Smooth muscle cell (in vitro differentiated cells): ENCODE results near the gene ZNF688. TPM values are rescaled to one million over a fixed set of nuclear protein-coding genes. Genes with fewer than 3 reads are reported as not detected.
A peak's percentile ranks its signal among the peaks of the same experiment; 100 is the strongest.

Source experiments
- DNase-seq: peaks from one replicate; lab custom pipeline; 2025; ENCODE audit not compliant: unreplicated experiment; lab: John Stamatoyannopoulos, UW
- H2AFZ ChIP-seq: fragments of 200-600 bp; sonication (generic); 2 replicates; pipeline ENCODE4 v1.6.0; 2016; ENCODE audit warnings: antibody characterized with exemption, low read depth, mild to moderate bottlenecking
- H3F3A ChIP-seq: fragments of 200-600 bp; sonication (generic); 2 replicates; pipeline ENCODE4 v1.6.0; 2017; ENCODE audit warnings: antibody characterized with exemption, low read depth
- H3K27ac ChIP-seq: fragments of 200-600 bp; sonication (generic); 2 replicates; pipeline ENCODE4 v1.5.1; 2016; ENCODE audit warnings: low read depth, mild to moderate bottlenecking
- H3K27me3 ChIP-seq: fragments of 200-600 bp; sonication (generic); 2 replicates; pipeline ENCODE4 v1.6.1; 2016; ENCODE audit warnings: low read depth, mild to moderate bottlenecking
- H3K36me3 ChIP-seq: fragments of 200-600 bp; sonication (generic); 2 replicates; pipeline ENCODE4 v1.5.1; 2016; ENCODE audit warnings: low read depth
- H3K4me1 ChIP-seq: fragments of 200-600 bp; sonication (generic); 2 replicates; pipeline ENCODE4 v1.5.1; 2016; ENCODE audit warnings: low read depth
- H3K4me2 ChIP-seq: fragments of 200-600 bp; sonication (generic); 2 replicates; pipeline ENCODE4 v1.6.0; 2016; ENCODE audit warnings: mild to moderate bottlenecking
- H3K4me3 ChIP-seq: fragments of 200-600 bp; sonication (generic); 2 replicates; pipeline ENCODE4 v1.5.1; 2016; ENCODE audit warnings: mild to moderate bottlenecking
- H3K79me2 ChIP-seq: fragments of 200-600 bp; sonication (generic); 2 replicates; pipeline ENCODE4 v1.6.0; 2016; ENCODE audit warnings: low read depth, mild to moderate bottlenecking
- H3K9ac ChIP-seq: fragments of 200-600 bp; sonication (generic); 2 replicates; pipeline ENCODE4 v1.6.0; 2016; ENCODE audit warnings: low read depth
- H3K9me3 ChIP-seq: fragments of 200-600 bp; sonication (generic); replicated peaks from 2 replicates; pipeline ENCODE4 v1.5.1; 2016; ENCODE audit warnings: low read depth
- H4K20me1 ChIP-seq: fragments of 200-600 bp; sonication (generic); 2 replicates; pipeline ENCODE4 v1.6.0; 2016; ENCODE audit warnings: low read depth
- CTCF ChIP-seq: fragments of 200-600 bp; sonication (generic); IDR thresholded peaks from 2 replicates; pipeline ENCODE4 v1.5.1; 2017; ENCODE audit warnings: borderline replicate concordance, mild to moderate bottlenecking, antibody characterized with exemption; ENCODE audit not compliant: insufficient read depth, poor library complexity, severe bottlenecking
- WGBS: methylation state at CpG from one replicate; pipeline ENCODE4 v1.1.7; 2016; ENCODE audit warnings: low lambda C conversion rate; 5-methylcytosine and 5-hydroxymethylcytosine counted together
- polyA plus RNA-seq: library from polyadenylated mRNA; unstranded; fragments of >200 nt; fragmentation: Nextera tagmentation; extraction: Ambion mirVana; gene quantifications from 2 replicates; pipeline ENCODE4 v1.2.1, GENCODE V29; 2016
- total RNA-seq: library from RNA; depleted of rRNA; stranded (reverse); fragments of >200 nt; gene quantifications from 2 replicates; pipeline ENCODE4 v1.2.3, GENCODE V29; 2014

Gene ZNF688
- total and polyA plus RNA-seq, 2 experiments from 2014 or later = 6.2 to 16.8 TPM

DNA sequence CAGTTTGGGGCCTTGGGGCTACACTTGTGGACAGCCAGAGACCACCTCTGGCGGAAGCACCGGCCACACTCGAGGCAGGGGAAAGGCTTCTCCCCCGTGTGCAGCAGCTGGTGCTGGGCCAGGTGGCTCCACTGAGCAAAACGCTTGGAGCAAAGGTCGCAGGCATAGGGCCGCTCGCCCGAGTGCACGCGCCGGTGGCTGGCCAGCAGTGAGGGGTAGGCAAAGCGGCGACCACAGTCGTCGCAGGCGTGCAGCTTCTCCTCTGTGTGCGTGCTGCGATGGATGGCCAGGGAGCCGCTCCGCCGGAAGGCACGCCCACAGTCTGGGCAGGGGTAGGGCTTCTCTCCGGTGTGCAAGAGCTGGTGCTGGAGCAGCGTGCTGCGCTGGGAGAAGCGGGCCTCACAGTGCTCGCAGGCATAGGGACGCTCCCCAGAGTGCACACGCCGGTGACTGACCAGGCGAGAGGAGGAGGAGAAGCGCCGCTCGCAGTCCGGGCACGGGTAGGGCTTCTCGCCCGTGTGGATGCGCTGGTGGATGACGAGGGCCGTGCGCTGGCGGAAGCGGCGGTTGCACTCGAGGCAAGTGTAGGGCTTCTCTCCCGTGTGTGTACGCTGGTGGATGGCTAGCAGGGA is 32.9 kb upstream of the ZNF688 start:
- DNase-seq = no peak
- H3K4me1 ChIP-seq = no peaks in the 10 kb centered on the region
- no peak overlapping the region for H3K4me2 ChIP-seq
- no peak for TF ChIP-seq CTCF
- H2AFZ ChIP-seq = no peak overlapping the region
- no peaks in the 10 kb centered on the region for H4K20me1 ChIP-seq
- H3K79me2 ChIP-seq = peaks cover 22% of the 10 kb centered on the region
- H3K27me3 ChIP-seq = no peaks in the 10 kb centered on the region
- H3K9me3 ChIP-seq = no peaks in the 10 kb centered on the region
- no peaks in the 10 kb centered on the region for H3K36me3 ChIP-seq
- H3K4me3 ChIP-seq = no peak overlapping the region
- H3K27ac ChIP-seq = no peak overlapping the region
- 97% methylated on average over 48 of the region's 49 CpGs for WGBS
- no peak overlapping the region for H3K9ac ChIP-seq
- peaks cover 9% of the 10 kb centered on the region for H3F3A ChIP-seq

DNA sequence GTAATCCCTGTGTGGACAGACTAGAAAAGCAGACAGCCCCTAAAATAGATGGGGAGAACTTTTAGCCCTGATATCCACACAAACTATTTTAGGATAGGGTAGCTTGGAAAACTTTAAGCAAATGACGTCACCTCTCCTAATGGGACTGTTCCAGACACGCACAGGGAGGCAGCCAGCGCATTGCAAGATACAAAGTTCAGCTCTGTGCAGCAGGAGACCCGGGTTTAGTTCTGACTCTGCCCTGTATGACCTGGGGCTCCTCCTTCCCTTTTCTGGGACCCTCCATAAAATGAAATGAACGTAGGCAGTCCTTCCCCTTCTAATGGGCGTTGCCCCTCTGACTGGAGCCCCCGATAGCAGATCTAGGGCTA is 32.4 kb upstream of the ZNF688 start:
- Histone ChIP-seq H4K20me1 (no peaks in the 10 kb centered on the region), H3K4me3 (no peak overlapping the region), H3K36me3 (no peaks in the 10 kb centered on the region), H3K27me3 (no peaks in the 10 kb centered on the region), H3K27ac (no peak overlapping the region), H3F3A (peaks cover 9% of the 10 kb centered on the region), H3K79me2 (peaks cover 17% of the 10 kb centered on the region), H3K9ac (no peak overlapping the region), H3K9me3 (no peaks in the 10 kb centered on the region), H3K4me2 (no peak overlapping the region), H3K4me1 (no peaks in the 10 kb centered on the region), H2AFZ (no peak overlapping the region)
- no peak for DNase-seq
- no peak for TF ChIP-seq CTCF
- over 99% methylated on average over 7 of the region's 7 CpGs for WGBS

GRCh38 chr16:30602616-30603277 is 31.2 kb upstream of the ZNF688 start:
- H3K9ac ChIP-seq = no peak overlapping the region
- 83% methylated on average over 4 of the region's 4 CpGs for WGBS
- no peak for DNase-seq

More at GRCh38 chr16:30602616-30603277, 31.2 kb upstream of the ZNF688 start:
- no peaks in the 10 kb centered on the region for H3K36me3 ChIP-seq
- no peak for TF ChIP-seq CTCF
- H3K27me3 ChIP-seq = no peaks in the 10 kb centered on the region
- H3F3A ChIP-seq = peaks cover 9% of the 10 kb centered on the region
- H3K4me1 ChIP-seq = no peaks in the 10 kb centered on the region
- H3K27ac ChIP-seq = peak overlapping the region; percentile 19
- no peak overlapping the region for H2AFZ ChIP-seq
- H3K79me2 ChIP-seq = peaks cover 5% of the 10 kb centered on the region
- H3K9me3 ChIP-seq = no peaks in the 10 kb centered on the region
- no peaks in the 10 kb centered on the region for H4K20me1 ChIP-seq
- no peak overlapping the region for H3K4me2 ChIP-seq
- H3K4me3 ChIP-seq = no peak overlapping the region
